GM21526 (cell line): ENCODE results near the gene PBX1.

Source experiments
- ATAC-seq: cut with Tn5 transposase; IDR thresholded peaks from one replicate; pipeline ENCODE4 v1.9.1; 2021; ENCODE audit warnings: moderate library complexity; ENCODE audit not compliant: unreplicated experiment, low FRiP score

Gene PBX1

GRCh38 chr1:164660412-164660772 is 101.4 kb downstream of the PBX1 start:
- no peak for ATAC-seq

GRCh38 chr1:164660775-164661174 is 101.8 kb downstream of the PBX1 start:
- no peak for ATAC-seq

GRCh38 chr1:164662462-164662861 is 103.5 kb downstream of the PBX1 start:
- no peak for ATAC-seq

GRCh38 chr1:164662955-164663354 is 104.0 kb downstream of the PBX1 start:
- ATAC-seq = no peak

- no peak for ATAC-seq
Measured at GRCh38 chr1:164664127-164664526, 105.1 kb downstream of the PBX1 start.

GRCh38 chr1:164667001-164667400 is 108.0 kb downstream of the PBX1 start:
- no peak for ATAC-seq

GRCh38 chr1:164667600-164667999 is 108.6 kb downstream of the PBX1 start:
- ATAC-seq = no peak

GRCh38 chr1:164668491-164669400 is 109.8 kb downstream of the PBX1 start:
- ATAC-seq = no peak

GRCh38 chr1:164670026-164670425 is 111.0 kb downstream of the PBX1 start:
- ATAC-seq = no peak

- ATAC-seq = no peak
Measured at GRCh38 chr1:164670786-164671185, 111.8 kb downstream of the PBX1 start.

GRCh38 chr1:164671323-164671965 is 112.5 kb downstream of the PBX1 start:
- no peak for ATAC-seq

- ATAC-seq = no peak
Measured at GRCh38 chr1:164671966-164672571, 113.1 kb downstream of the PBX1 start.

GRCh38 chr1:164672588-164672987 is 113.6 kb downstream of the PBX1 start:
- ATAC-seq = no peak

- ATAC-seq = no peak
Measured at GRCh38 chr1:164673584-164674214, 114.7 kb downstream of the PBX1 start.

- no peak for ATAC-seq
Measured at GRCh38 chr1:164675342-164675904, 116.4 kb downstream of the PBX1 start.

- ATAC-seq = no peak
Measured at GRCh38 chr1:164678136-164678700, 119.2 kb downstream of the PBX1 start.

- ATAC-seq = no peak
Measured at GRCh38 chr1:164682570-164682969, 123.6 kb downstream of the PBX1 start.

GRCh38 chr1:164683235-164683634 is 124.3 kb downstream of the PBX1 start:
- ATAC-seq = no peak

GRCh38 chr1:164685266-164686035 is 126.5 kb downstream of the PBX1 start:
- no peak for ATAC-seq

GRCh38 chr1:164687777-164688176 is 128.8 kb downstream of the PBX1 start:
- no peak for ATAC-seq
